NCI-H1092 treated with DMSO at 0.1 percent for 48 hours (cell line): ENCODE measurements around the gene FAM72B.
"Not testable (repeated sequence)": the region's sequence is repeated elsewhere in the genome, so short reads cannot be mapped to it uniquely, and the experiment has no call there.

ENCODE experiments used
- DNase-seq: peaks from one replicate; lab custom pipeline; 2025; lab: John Stamatoyannopoulos, UW

The FAM72B gene

DNA sequence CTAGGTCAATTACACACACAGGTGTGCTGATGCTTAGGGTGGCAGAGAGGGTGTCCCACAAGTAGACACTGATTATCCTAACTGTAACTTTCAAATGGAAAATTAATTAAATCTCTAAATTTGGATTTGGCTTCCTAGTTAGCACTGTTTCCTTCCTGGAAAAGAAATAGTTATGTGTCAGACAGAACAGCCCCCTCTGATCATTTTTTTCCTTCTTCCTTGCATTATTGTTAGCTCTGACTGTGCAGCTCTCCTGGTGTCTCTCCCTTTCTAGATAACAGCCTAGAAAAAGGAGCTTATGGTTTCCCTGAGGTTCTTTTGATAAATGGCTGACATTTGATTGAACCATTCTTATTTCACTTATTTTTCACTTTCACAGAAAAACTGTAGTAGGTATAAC, 31.4 kb downstream of the FAM72B start:
- DNase-seq = not testable (repeated sequence)

GRCh38 chr1:121151294-121151693, 32.8 kb downstream of the FAM72B start:
- DNase-seq = not testable (repeated sequence)

DNA sequence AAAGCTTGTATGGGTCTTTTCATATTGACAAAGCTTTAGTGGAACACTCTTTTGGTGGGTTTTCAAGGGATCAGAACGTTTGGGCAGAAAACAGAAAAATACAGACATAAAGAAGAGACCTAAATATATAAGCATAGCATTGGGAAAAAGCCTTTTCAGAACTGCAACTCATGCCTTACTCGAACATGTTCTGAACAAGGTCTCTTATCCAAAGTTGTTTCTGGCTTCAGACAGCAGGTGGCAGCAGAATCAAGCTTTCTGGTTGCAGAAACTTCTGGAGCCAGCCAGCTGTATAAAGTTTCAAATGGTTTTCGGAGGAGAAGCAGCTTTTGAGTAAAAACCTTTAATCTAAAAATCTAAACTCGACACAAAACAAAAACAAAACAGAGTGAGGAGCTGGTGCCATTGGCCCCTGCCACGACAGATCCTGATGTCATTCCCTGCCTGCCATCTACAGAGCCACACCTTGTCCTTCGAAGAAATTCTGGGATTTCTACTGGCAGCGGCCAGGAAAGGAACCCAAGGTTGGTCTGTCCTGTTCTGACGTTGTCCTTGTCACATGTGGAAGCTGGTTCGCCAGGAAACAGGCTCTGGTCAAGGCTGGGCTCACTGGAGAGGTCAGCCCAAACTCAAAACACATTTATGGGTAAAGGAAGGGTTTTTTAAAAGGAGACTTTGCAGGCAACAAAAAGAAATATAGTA, 35.5 kb downstream of the FAM72B start:
- DNase-seq = not testable (repeated sequence)

DNA sequence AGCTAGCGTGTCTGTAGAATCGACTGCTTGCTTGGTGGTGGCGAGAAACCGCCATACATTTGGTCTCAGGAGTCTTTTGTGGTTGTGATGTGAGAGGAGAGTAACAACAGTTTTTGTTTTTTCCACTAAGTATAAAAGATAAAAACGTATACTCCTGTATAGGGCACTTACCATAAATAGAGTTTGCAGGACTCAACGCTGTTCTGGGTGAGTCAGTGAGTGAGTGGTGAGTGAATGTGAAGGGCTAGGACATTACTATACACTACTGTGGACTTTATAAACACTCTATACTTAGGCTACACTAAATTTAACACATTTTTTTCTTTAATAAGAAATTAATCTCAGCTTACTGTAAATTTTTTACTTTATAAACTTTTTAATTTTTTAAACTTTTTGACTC, 43.7 kb downstream of the FAM72B start:
- DNase-seq = not testable (repeated sequence)

DNA sequence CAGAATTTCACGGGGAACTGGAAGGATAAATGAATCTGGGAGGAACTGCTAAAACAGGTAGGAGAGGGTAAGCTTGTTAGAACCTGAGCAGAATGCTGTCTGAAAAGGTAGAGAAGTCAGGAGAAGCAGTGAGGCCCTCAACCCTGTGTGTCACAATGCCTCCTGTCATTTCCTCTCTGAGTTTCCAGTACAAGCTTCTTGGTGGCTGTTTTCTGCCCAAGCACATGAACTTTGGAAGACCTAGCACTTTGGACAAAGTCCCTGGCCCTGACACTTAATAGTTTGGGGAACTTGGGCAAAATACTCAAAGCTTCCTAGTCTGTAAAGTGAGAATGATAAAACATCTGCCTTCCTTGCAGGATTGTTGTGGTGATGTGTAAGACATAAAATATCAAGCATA, 52.6 kb downstream of the FAM72B start:
- not testable (repeated sequence) for DNase-seq

DNA sequence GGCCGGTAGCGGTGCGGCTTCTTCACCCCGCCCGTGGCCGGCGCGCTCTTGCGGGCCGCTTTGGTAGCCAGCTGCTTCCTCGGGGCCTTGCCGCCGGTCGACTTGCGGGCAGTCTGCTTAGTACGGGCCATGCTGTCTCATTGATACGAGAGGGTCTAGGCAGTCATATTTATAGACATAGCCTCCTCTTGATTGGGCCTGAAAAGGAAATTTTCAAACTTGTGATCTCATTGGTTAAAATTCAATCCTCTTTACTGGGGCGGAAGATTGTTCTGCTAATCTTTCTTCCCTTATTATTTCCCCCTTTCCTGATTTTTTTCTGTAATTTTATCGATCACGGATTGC, 65.7 kb downstream of the FAM72B start:
- DNase-seq = not testable (repeated sequence)
